GM19397 (cell line): ENCODE results near the gene SOD3.

Experiments
- ATAC-seq: cut with Tn5 transposase; IDR thresholded peaks from one replicate; pipeline ENCODE4 v1.9.1; 2021; ENCODE audit warnings: mild to moderate bottlenecking, moderate library complexity; ENCODE audit not compliant: unreplicated experiment

Gene SOD3

GRCh38 chr4:24774452-24774851 lies 20.9 kb upstream of the SOD3 start:
- ATAC-seq = no peak

- ATAC-seq = no peak
Observed at GRCh38 chr4:24775032-24775605, 20.3 kb upstream of the SOD3 start.

- no peak for ATAC-seq
Observed at GRCh38 chr4:24775750-24776149, 19.6 kb upstream of the SOD3 start.

- no peak for ATAC-seq
Observed at GRCh38 chr4:24777536-24778463, 17.6 kb upstream of the SOD3 start.

- ATAC-seq = no peak
Observed at GRCh38 chr4:24778464-24779225, 16.7 kb upstream of the SOD3 start.

- no peak for ATAC-seq
Observed at GRCh38 chr4:24780936-24781495, 14.4 kb upstream of the SOD3 start.

- ATAC-seq = no peak
Observed at GRCh38 chr4:24781999-24782745, 13.2 kb upstream of the SOD3 start.

- no peak for ATAC-seq
Observed at GRCh38 chr4:24783506-24783905, 11.9 kb upstream of the SOD3 start.

- no peak for ATAC-seq
Observed at GRCh38 chr4:24791043-24791442, 4.3 kb upstream of the SOD3 start.

GRCh38 chr4:24792552-24792951 lies 2.8 kb upstream of the SOD3 start:
- ATAC-seq = no peak

- ATAC-seq = no peak
Observed at GRCh38 chr4:24793219-24794005, 2.0 kb upstream of the SOD3 start.

GRCh38 chr4:24794051-24794450 lies 1.3 kb upstream of the SOD3 start:
- ATAC-seq = no peak

GRCh38 chr4:24794480-24794879 lies 893 bp upstream of the SOD3 start:
- no peak for ATAC-seq

GRCh38 chr4:24795666-24796381 lies 451 bp downstream of the SOD3 start:
- ATAC-seq = no peak

- ATAC-seq = no peak
Observed at GRCh38 chr4:24796620-24797019, 1.2 kb downstream of the SOD3 start.

- ATAC-seq = no peak
Observed at GRCh38 chr4:24798036-24798610, 2.8 kb downstream of the SOD3 start.

GRCh38 chr4:24799196-24799543 lies 3.8 kb downstream of the SOD3 start:
- no peak for ATAC-seq

GRCh38 chr4:24799544-24800324 lies 4.4 kb downstream of the SOD3 start:
- no peak for ATAC-seq
